HFFc6 (cell line): ENCODE data around the gene MRPL11. TPM values are rescaled to one million over a fixed set of nuclear protein-coding genes. Genes with fewer than 3 reads are reported as not detected.
A peak's percentile ranks its signal among the peaks of the same experiment; 100 is the strongest.

Experiments
- DNase-seq: peaks from one replicate; pipeline ENCODE4 v3.0.0-alpha.2; 2018
- H3K27ac Mint-ChIP-seq: 2 replicates; pipeline ENCODE4 v1.8.0; 2020; ENCODE audit warnings: mild to moderate bottlenecking, mixed read lengths
- H3K27me3 Mint-ChIP-seq: 2 replicates; pipeline ENCODE4 v1.8.0; 2021; ENCODE audit warnings: mild to moderate bottlenecking, moderate library complexity, mixed read lengths; ENCODE audit not compliant: insufficient read depth
- H3K36me3 Mint-ChIP-seq: 2 replicates; pipeline ENCODE4 v1.8.0; 2021; ENCODE audit warnings: low read depth, mixed read lengths
- H3K4me1 Mint-ChIP-seq: 2 replicates; pipeline ENCODE4 v1.8.0; 2020; ENCODE audit warnings: low read depth, mixed read lengths
- H3K4me3 Mint-ChIP-seq: 2 replicates; pipeline ENCODE4 v1.8.0; 2020; ENCODE audit warnings: mild to moderate bottlenecking, moderate library complexity, mixed read lengths
- H3K9me3 Mint-ChIP-seq: 2 replicates; pipeline ENCODE4 v1.8.0; 2020; ENCODE audit warnings: mild to moderate bottlenecking, mixed read lengths
- total RNA-seq, 6 experiments: library from RNA; stranded (reverse); fragmentation: NEBNext Ultra II Directional; extraction: Animal tissue kit (Norgen Biotek cat#: 25700); gene quantifications; 2 replicates in 1 of 6; 3 replicates in 5 of 6; pipeline ENCODE4 v1.2.3, GENCODE V29; 2021
- TF ChIP-seq, protein P1 (sequence below): fragments of 200-600 bp; sonication (generic); IDR thresholded peaks from 2 replicates; pipeline ENCODE4 v1.5.0; 2021; ENCODE audit warnings: antibody characterized with exemption, mild to moderate bottlenecking

Gene MRPL11
- total RNA-seq, 6 experiments from 2014 or later, result 55.6 to 74.1 (median 67.6) TPM

DNA sequence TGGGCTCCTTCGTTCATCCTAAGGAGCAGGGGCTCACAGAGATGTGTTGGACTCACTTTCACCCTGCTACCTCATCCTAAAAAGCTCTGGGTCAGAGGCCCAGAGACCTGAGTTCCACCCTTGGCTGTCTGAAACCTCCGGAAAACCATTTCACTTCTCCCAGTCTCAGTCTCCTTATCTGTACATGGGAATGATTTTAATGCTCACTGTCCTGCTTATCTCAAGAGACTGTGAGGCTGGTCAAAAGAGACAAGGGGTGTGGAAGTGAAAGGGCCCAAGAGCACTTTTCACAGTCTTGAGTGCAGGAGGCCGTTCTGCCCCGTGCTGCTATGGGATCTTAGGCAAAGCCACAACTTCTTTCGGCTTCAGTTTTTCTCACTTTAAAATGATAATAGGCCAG, 31.0 kb downstream of the MRPL11 start:
- Mint-ChIP-seq H3K27me3 (peaks cover 38% of the 10 kb centered on the region), H3K36me3 (no peaks in the 10 kb centered on the region), H3K27ac (no peak overlapping the region), H3K4me3 (no peak overlapping the region), H3K9me3 (no peaks in the 10 kb centered on the region), H3K4me1 (no peaks in the 10 kb centered on the region)
- TF ChIP-seq, protein P1, sequence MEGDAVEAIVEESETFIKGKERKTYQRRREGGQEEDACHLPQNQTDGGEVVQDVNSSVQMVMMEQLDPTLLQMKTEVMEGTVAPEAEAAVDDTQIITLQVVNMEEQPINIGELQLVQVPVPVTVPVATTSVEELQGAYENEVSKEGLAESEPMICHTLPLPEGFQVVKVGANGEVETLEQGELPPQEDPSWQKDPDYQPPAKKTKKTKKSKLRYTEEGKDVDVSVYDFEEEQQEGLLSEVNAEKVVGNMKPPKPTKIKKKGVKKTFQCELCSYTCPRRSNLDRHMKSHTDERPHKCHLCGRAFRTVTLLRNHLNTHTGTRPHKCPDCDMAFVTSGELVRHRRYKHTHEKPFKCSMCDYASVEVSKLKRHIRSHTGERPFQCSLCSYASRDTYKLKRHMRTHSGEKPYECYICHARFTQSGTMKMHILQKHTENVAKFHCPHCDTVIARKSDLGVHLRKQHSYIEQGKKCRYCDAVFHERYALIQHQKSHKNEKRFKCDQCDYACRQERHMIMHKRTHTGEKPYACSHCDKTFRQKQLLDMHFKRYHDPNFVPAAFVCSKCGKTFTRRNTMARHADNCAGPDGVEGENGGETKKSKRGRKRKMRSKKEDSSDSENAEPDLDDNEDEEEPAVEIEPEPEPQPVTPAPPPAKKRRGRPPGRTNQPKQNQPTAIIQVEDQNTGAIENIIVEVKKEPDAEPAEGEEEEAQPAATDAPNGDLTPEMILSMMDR, result no peak
- no peak for DNase-seq

DNA sequence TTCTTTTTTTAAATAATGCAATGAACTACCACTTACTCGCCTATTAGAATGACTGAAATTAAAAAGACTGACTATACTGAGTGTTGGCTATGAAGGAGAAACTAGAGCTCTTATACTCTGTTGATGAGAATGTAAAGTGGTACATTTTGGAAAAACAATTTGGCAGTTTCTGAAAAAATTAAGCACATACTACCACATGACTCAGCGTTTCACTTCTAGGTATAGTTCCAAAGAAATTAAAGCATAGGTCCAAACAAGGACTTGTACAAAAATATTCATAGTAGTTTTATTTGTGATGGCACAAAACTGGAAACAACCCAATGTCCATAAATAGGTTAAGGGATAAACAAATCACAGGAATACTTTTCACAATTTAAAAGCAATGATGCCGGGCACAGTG, 44.7 kb downstream of the MRPL11 start:
- peaks cover 25% of the 10 kb centered on the region for H3K27me3 Mint-ChIP-seq
- no peak overlapping the region for H3K4me3 Mint-ChIP-seq
- 0 out of 2 replicates have a peak, but pooled peaks cover 3% of the 10 kb centered on the region for H3K4me1 Mint-ChIP-seq
- no peaks in the 10 kb centered on the region for H3K9me3 Mint-ChIP-seq
- no peaks in the 10 kb centered on the region for H3K36me3 Mint-ChIP-seq
- TF ChIP-seq, protein P1, result no peak
- H3K27ac Mint-ChIP-seq, result no peak overlapping the region
- DNase-seq, result no peak

DNA sequence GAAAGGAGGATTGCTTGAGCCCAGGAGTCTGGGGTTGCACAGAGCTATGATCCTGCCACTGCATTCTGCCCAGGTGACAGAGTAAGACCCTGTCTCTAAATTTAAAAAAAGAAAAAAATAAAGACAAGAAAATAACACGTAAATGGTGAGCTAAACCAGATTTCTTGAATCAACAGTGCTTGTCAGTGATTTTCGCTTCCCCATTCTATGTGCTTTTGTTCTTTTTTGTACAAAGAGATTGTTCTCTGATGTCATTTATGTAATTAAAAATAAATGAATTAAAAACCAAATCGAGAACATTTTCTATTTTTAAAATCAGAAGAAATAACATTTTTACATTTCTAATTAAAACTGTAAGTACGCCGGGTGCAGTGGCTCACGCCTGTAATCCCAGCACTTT, 47.3 kb downstream of the MRPL11 start:
- Mint-ChIP-seq H3K4me3 (no peak overlapping the region), H3K9me3 (no peaks in the 10 kb centered on the region), H3K4me1 (peaks cover 7% of the 10 kb centered on the region), H3K36me3 (no peaks in the 10 kb centered on the region), H3K27me3 (peaks cover 14% of the 10 kb centered on the region), H3K27ac (no peak overlapping the region)
- no peak for DNase-seq
- TF ChIP-seq, protein P1, result no peak

DNA sequence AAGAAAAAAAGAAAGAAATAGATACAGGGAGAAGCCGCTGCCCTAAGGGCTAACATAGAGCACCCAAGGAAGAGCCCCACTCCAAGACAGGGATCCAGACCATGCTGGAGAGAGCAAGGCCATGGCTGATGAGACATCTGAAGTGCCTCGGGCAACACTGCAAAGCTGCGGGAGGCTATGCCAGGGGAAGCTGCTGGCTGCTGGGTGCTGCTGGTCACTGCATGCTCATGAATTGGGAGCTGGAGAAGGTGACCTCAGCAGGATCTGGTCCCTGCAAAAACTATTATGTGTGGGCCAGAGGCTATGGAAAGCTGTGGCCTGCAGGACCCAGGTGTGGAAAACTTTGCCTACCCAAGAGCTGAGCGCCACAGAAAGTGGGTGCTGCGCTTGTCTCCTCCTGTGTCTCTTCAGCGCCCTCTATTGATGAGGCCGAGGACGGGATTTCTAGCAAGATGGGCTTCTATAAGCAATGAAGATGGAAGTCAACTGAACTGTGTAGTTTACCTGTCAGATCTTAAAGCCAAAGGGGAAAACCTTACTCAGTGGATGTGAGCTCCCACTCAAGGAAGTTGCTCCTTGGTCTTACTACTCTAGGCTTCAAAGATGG, 49.8 kb downstream of the MRPL11 start:
- no peaks in the 10 kb centered on the region for H3K36me3 Mint-ChIP-seq
- H3K4me1 Mint-ChIP-seq, result peaks cover 12% of the 10 kb centered on the region
- no peak overlapping the region for H3K4me3 Mint-ChIP-seq
- H3K9me3 Mint-ChIP-seq, result no peaks in the 10 kb centered on the region
- peak; percentile 71 for DNase-seq
- peaks cover 14% of the 10 kb centered on the region for H3K27me3 Mint-ChIP-seq
- no peak overlapping the region for H3K27ac Mint-ChIP-seq
- TF ChIP-seq, protein P1, result peak; percentile 85

DNA sequence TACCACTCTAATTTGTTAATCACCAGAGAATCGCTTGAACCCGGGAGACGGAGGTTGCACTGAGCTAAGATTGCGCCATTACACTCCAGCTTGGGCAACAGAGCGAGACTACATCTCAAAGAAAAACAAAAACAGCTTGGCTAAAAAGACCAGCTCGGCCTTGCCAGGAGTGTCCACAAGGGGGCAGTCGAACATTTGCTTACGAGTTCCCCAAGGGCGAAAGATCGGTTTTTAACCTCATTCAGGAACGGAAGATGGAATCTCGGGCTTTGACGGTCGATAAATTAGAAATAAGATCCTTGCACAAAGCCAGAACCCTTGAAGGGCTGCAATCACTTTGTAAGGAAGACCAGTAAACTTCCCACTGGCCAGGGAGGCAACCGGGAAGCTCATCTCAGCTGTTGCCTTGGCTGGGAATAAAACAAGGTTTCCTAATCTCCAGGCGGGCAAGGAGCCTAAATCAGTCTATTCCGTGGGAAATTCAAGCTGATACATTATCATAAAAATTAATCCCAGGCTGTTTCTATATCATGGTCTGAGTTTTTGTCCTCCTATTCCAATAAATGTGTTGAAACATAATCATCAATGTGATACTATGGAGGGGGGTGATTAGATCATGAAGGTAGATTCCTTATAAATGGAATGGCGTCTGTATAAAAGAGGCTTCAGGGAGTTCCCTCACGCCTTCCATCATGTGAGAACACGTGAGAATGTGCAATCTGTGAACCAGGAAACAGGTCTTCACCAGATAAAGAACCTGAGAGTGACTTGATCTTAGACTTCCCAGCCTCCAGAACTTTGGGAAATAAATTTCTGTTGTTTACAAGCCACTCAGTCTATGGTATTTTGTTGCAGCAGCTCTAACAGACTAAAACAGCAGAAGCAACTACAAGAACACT, 52.2 kb downstream of the MRPL11 start:
- H3K36me3 Mint-ChIP-seq, result no peaks in the 10 kb centered on the region
- peaks cover 10% of the 10 kb centered on the region for H3K27me3 Mint-ChIP-seq
- TF ChIP-seq, protein P1, result peak; percentile 95
- DNase-seq, result peak; percentile 67
- H3K27ac Mint-ChIP-seq, result no peak overlapping the region
- H3K4me1 Mint-ChIP-seq, result peaks cover 12% of the 10 kb centered on the region
- peak overlapping the region; percentile 75 for H3K4me3 Mint-ChIP-seq
- no peaks in the 10 kb centered on the region for H3K9me3 Mint-ChIP-seq

Other genes with a start within 250 kb of the MRPL11 start
- gene KLC2, start 181.1 kb downstream of the MRPL11 start, total RNA-seq, result 10 to 100 TPM; 43.4 to 51.9 (median 46.0) TPM
- gene RAB1B, start 170.2 kb downstream of the MRPL11 start, total RNA-seq, result 100 to 1,000 TPM; 220 to 272 (median 246) TPM
- 1 to 10 TPM in 3 of 6 experiments, under 1 TPM in 3; 0.73 to 1.9 (median 1.1) TPM for gene CNIH2, start 160.7 kb downstream of the MRPL11 start, total RNA-seq
- 100 to 1,000 TPM; 150 to 183 (median 153) TPM for gene YIF1A, start 149.7 kb downstream of the MRPL11 start, total RNA-seq
- gene TMEM151A, start 147.0 kb downstream of the MRPL11 start, total RNA-seq, result under 1 TPM in 2 of 6 experiments, not detected in 4; 0.07 to 0.11 TPM
- gene CD248, start 121.8 kb downstream of the MRPL11 start, total RNA-seq, result 100 to 1,000 TPM; 437 to 739 (median 687) TPM
- gene RIN1, start 102.4 kb downstream of the MRPL11 start, total RNA-seq, result 10 to 100 TPM; 32.9 to 55.0 (median 49.8) TPM
- gene BRMS1, start 93.7 kb downstream of the MRPL11 start, total RNA-seq, result 10 to 100 TPM; 41.2 to 66.6 (median 61.2) TPM
- gene B4GAT1, start 91.2 kb downstream of the MRPL11 start, total RNA-seq, result 10 to 100 TPM; 21.5 to 26.4 (median 24.3) TPM
- gene SLC29A2, start 67.1 kb downstream of the MRPL11 start, total RNA-seq, result not detected
- under 1 TPM in 3 of 6 experiments, not detected in 3; 0.14 to 0.36 (median 0.35) TPM for gene NPAS4, start 17.8 kb downstream of the MRPL11 start, total RNA-seq
- 1 to 10 TPM; 6.7 to 8.0 (median 7.2) TPM for gene PELI3, start 28.1 kb upstream of the MRPL11 start, total RNA-seq
- gene DPP3, start 41.6 kb upstream of the MRPL11 start, total RNA-seq, result 10 to 100 TPM; 54.8 to 71.6 (median 58.2) TPM
- gene BBS1, start 71.8 kb upstream of the MRPL11 start, total RNA-seq, result 10 to 100 TPM; 14.9 to 21.4 (median 17.3) TPM
- gene ZDHHC24, start 107.2 kb upstream of the MRPL11 start, total RNA-seq, result 10 to 100 TPM; 15.4 to 23.3 (median 18.6) TPM
- under 1 TPM in 4 of 6 experiments, not detected in 2; 0.07 to 0.24 (median 0.10) TPM for gene ACTN3, start 108.1 kb upstream of the MRPL11 start, total RNA-seq
- 10 to 100 TPM in 2 of 6 experiments, 1 to 10 TPM in 4; 5.2 to 20.0 (median 6.6) TPM for gene CTSF, start 129.8 kb upstream of the MRPL11 start, total RNA-seq
- under 1 TPM; 0.19 to 0.66 (median 0.37) TPM for gene CCDC87, start 154.2 kb upstream of the MRPL11 start, total RNA-seq
- gene CCS, start 154.3 kb upstream of the MRPL11 start, total RNA-seq, result 10 to 100 TPM; 25.8 to 27.4 (median 26.5) TPM
- 10 to 100 TPM; 54.1 to 71.5 (median 64.9) TPM for gene RBM14, start 177.8 kb upstream of the MRPL11 start, total RNA-seq
- gene RBM4, start 199.9 kb upstream of the MRPL11 start, total RNA-seq, result 100 to 1,000 TPM; 130 to 147 (median 134) TPM
- gene RBM4B, start 239.0 kb upstream of the MRPL11 start, total RNA-seq, result 10 to 100 TPM; 17.0 to 21.1 (median 18.2) TPM